K562 (cell line): ENCODE results near the gene VSIG4. TPM values are rescaled to one million over a fixed set of nuclear protein-coding genes. Genes with fewer than 3 reads are reported as not detected.

Experiments
- DDX20 ChIP-seq: fragments of 450-650 bp; IDR thresholded peaks from 2 replicates; pipeline ENCODE4 v1.6.1; 2016; ENCODE audit warnings: missing genetic modification characterization, low read depth, mild to moderate bottlenecking, missing compliant biosample characterization, moderate library complexity
- FOXJ2 ChIP-seq: fragments of 200-800 bp; sonication (Bioruptor generic); IDR thresholded peaks from 2 replicates; pipeline ENCODE4 v1.6.1; 2016; ENCODE audit warnings: missing genetic modification characterization, missing compliant biosample characterization
- FOXK2 ChIP-seq, 2 experiments: fragments of 450-650 bp; IDR thresholded peaks in 1 of 2; conservative IDR thresholded peaks in 1 of 2; 2 replicates each; pipeline ENCODE4 v1.6.1; 2016; ENCODE audit warnings: low read depth in 2 of 2, mild to moderate bottlenecking in 1 of 2
- HDAC2 ChIP-seq: fragments of 450-650 bp; IDR thresholded peaks from 2 replicates; pipeline ENCODE4 v1.6.1; 2016; ENCODE audit warnings: mild to moderate bottlenecking
- HIVEP1 ChIP-seq: fragments of 250-450 bp; sonication (Bioruptor Pico); IDR thresholded peaks from 2 replicates; pipeline ENCODE4 v1.4.0; 2020; ENCODE audit warnings: mild to moderate bottlenecking
- RBFOX2 ChIP-seq: fragments of 200-400 bp; formaldehyde crosslinking; IDR thresholded peaks from 2 replicates; pipeline ENCODE4 v1.6.1; 2017; ENCODE audit warnings: low read depth, mild to moderate bottlenecking, low read length, moderate library complexity
- SAFB2 ChIP-seq: fragments of 200-400 bp; formaldehyde crosslinking; IDR thresholded peaks from 2 replicates; pipeline ENCODE4 v1.6.1; 2018; ENCODE audit warnings: borderline replicate concordance, low read length, low read depth, moderate library complexity; ENCODE audit not compliant: severe bottlenecking
- SNRNP70 ChIP-seq: fragments of 200-400 bp; formaldehyde crosslinking; optimal IDR thresholded peaks from 2 replicates; pipeline ENCODE3; 2017; ENCODE audit warnings: low read depth, low read length
- SPI1 ChIP-seq: IDR thresholded peaks from 2 replicates; pipeline ENCODE4 v1.6.1; 2011; ENCODE audit warnings: low read depth, low read length, control low read depth, borderline replicate concordance
- YBX1 ChIP-seq: fragments of 450-650 bp; IDR thresholded peaks from 2 replicates; pipeline ENCODE4 v1.7.1; 2016; ENCODE audit warnings: mild to moderate bottlenecking
- polyA plus RNA-seq, 8 experiments: library from polyadenylated mRNA; depleted of rRNA in 4 of 8; stranded (reverse) in 5 of 8; unstranded in 3 of 8; fragments of >200 nt; fragmentation: Nextera tagmentation in 2 of 8; fragmentation: Illumina TruSeq in 1 of 8; extraction: Ambion mirVana in 2 of 8; extraction: Trizol in 1 of 8; gene quantifications; 2 replicates each; pipeline versions ENCODE4 v1.2.1 to v1.2.3, GENCODE V29; 2011 to 2014; ENCODE audit warnings: inconsistent platforms in 1 of 8, missing spikeins in 1 of 8
- total RNA-seq, 7 experiments: library from RNA; depleted of rRNA in 6 of 7; stranded (reverse); fragments of >200 nt in 6 of 7; fragmentation: Illumina TruSeq in 2 of 7; extraction: Trizol in 2 of 7; gene quantifications; 2 replicates each; pipeline versions ENCODE4 v1.2.1 to v1.2.3, GENCODE V29; 2011 to 2021; ENCODE audit warnings: low replicate concordance in 1 of 7
- TF ChIP-seq, protein P1 (sequence below): IDR thresholded peaks from 2 replicates; pipeline ENCODE4 v1.6.1; 2012; ENCODE audit warnings: low read depth, low read length, improper control_type of control experiment, borderline replicate concordance
- TF ChIP-seq, protein P2 (sequence below): sonication (generic); formaldehyde crosslinking; IDR thresholded peaks from 2 replicates; pipeline ENCODE4 v1.5.0; 2020; ENCODE audit warnings: missing genetic modification reagents
- TF ChIP-seq, protein P3 (sequence below): fragments of 450-650 bp; IDR thresholded peaks from 2 replicates; pipeline ENCODE4 v1.6.1; 2017; ENCODE audit warnings: antibody characterized with exemption
- TF ChIP-seq, protein P4 (sequence below): fragments of 450-650 bp; IDR thresholded peaks from 2 replicates; pipeline ENCODE4 v1.6.1; 2016; ENCODE audit warnings: low read depth

Gene VSIG4
- total and polyA plus RNA-seq, 9 of the 15 experiments (the other 6 are each of a cell fraction or from before 2014, with no cell fraction given) = 0.22 to 1.6 (median 0.46) TPM; not detected in 1

DNA sequence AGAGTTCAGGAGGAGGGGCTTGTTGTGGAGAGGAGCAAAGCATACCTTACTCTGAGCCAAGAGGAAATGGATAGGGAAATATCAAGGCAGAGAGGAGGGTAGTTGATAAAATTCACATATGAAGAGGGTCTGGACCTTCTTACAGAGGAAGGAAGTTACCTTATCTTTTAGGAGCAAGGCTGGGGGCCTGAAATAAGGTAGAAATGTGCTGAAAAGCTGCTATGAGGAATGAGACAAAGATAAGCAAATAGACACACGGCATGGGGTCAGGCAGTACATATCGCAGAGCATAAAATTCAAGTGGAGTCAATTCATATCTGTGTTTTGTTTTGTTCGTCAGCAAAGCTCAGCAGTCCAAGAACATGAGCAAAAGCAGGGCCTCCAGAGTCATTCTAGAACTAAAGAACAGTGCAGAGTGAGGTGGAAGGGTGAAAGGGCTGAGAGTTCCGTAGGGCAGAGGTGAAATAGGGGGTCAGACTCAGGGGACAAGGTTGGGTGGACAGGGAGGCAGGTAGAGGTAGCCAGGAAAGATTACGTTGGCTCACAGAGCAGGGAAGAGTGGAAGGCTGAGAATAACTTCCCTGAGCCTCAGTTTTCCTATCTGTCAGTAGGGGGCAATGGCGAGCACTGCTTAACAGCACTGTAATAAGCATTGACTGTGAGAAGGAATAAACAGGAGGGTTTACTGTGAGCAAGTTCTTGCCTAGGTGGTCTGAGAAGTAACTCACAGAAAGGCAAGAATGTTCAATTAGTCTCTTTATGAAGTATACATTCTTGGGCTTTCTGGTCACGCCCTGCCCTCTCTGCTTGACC is 9.2 kb downstream of the VSIG4 start (continued):
- TF ChIP-seq, protein P1, sequence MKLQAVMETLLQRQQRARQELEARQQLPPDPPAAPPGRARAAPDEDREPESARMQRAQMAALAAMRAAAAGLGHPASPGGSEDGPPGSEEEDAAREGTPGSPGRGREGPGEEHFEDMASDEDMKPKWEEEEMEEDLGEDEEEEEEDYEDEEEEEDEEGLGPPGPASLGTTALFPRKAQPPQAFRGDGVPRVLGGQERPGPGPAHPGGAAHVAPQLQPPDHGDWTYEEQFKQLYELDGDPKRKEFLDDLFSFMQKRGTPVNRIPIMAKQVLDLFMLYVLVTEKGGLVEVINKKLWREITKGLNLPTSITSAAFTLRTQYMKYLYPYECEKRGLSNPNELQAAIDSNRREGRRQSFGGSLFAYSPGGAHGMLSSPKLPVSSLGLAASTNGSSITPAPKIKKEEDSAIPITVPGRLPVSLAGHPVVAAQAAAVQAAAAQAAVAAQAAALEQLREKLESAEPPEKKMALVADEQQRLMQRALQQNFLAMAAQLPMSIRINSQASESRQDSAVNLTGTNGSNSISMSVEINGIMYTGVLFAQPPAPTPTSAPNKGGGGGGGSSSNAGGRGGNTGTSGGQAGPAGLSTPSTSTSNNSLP = peak; percentile 15; the same call in 1 of the 2 replicates
- TF ChIP-seq SNRNP70 (no peak), YBX1 (no peak), SAFB2 (no peak), FOXK2 (conservative IDR thresholded peaks at IDR 0.05 in 1 of 2, IDR thresholded peaks at IDR 0.05 in 1 of 2; ENCODE audit: low read depth in 2 of 2) (peak; percentile 12 to 39; a peak in 2 of 4 replicates), FOXJ2 (tag) (no peak), DDX20 (no peak), RBFOX2 (no peak), HIVEP1 (CRISPR knock-in tag) (no peak), HDAC2 (no peak), SPI1 (peak; percentile 50; the same call in 1 of the 2 replicates)
- TF ChIP-seq, protein P2, sequence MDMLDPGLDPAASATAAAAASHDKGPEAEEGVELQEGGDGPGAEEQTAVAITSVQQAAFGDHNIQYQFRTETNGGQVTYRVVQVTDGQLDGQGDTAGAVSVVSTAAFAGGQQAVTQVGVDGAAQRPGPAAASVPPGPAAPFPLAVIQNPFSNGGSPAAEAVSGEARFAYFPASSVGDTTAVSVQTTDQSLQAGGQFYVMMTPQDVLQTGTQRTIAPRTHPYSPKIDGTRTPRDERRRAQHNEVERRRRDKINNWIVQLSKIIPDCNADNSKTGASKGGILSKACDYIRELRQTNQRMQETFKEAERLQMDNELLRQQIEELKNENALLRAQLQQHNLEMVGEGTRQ (CRISPR knock-in tag) = no peak
- TF ChIP-seq, protein P3, sequence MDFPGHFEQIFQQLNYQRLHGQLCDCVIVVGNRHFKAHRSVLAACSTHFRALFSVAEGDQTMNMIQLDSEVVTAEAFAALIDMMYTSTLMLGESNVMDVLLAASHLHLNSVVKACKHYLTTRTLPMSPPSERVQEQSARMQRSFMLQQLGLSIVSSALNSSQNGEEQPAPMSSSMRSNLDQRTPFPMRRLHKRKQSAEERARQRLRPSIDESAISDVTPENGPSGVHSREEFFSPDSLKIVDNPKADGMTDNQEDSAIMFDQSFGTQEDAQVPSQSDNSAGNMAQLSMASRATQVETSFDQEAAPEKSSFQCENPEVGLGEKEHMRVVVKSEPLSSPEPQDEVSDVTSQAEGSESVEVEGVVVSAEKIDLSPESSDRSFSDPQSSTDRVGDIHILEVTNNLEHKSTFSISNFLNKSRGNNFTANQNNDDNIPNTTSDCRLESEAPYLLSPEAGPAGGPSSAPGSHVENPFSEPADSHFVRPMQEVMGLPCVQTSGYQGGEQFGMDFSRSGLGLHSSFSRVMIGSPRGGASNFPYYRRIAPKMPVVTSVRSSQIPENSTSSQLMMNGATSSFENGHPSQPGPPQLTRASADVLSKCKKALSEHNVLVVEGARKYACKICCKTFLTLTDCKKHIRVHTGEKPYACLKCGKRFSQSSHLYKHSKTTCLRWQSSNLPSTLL = no peak
- TF ChIP-seq, protein P4, sequence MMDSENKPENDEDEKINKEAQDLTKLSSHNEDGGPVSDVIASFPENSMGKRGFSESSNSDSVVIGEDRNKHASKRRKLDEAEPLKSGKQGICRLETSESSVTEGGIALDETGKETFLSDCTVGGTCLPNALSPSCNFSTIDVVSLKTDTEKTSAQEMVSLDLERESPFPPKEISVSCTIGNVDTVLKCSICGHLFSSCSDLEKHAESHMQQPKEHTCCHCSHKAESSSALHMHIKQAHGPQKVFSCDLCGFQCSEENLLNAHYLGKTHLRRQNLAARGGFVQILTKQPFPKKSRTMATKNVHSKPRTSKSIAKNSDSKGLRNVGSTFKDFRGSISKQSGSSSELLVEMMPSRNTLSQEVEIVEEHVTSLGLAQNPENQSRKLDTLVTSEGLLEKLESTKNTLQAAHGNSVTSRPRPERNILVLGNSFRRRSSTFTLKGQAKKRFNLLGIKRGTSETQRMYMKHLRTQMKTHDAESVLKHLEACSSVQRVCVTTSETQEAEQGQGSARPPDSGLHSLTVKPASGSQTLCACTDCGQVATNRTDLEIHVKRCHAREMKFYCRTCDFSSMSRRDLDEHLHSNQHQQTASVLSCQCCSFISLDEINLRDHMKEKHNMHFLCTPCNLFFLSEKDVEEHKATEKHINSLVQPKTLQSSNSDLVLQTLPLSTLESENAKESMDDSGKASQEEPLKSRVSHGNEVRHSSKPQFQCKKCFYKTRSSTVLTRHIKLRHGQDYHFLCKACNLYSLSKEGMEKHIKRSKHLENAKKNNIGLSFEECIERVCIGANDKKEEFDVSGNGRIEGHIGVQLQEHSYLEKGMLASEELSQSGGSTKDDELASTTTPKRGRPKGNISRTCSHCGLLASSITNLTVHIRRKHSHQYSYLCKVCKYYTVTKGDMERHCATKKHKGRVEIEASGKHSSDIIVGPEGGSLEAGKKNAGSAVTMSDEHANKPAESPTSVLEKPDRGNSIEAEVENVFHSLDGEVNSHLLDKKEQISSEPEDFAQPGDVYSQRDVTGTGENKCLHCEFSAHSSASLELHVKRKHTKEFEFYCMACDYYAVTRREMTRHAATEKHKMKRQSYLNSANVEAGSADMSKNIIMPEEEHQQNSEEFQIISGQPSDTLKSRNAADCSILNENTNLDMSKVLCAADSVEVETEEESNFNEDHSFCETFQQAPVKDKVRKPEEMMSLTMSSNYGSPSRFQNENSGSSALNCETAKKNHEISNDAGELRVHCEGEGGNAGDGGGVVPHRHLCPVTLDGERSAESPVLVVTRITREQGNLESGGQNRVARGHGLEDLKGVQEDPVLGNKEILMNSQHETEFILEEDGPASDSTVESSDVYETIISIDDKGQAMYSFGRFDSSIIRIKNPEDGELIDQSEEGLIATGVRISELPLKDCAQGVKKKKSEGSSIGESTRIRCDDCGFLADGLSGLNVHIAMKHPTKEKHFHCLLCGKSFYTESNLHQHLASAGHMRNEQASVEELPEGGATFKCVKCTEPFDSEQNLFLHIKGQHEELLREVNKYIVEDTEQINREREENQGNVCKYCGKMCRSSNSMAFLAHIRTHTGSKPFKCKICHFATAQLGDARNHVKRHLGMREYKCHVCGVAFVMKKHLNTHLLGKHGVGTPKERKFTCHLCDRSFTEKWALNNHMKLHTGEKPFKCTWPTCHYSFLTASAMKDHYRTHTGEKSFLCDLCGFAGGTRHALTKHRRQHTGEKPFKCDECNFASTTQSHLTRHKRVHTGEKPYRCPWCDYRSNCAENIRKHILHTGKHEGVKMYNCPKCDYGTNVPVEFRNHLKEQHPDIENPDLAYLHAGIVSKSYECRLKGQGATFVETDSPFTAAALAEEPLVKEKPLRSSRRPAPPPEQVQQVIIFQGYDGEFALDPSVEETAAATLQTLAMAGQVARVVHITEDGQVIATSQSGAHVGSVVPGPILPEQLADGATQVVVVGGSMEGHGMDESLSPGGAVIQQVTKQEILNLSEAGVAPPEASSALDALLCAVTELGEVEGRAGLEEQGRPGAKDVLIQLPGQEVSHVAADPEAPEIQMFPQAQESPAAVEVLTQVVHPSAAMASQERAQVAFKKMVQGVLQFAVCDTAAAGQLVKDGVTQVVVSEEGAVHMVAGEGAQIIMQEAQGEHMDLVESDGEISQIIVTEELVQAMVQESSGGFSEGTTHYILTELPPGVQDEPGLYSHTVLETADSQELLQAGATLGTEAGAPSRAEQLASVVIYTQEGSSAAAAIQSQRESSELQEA = no peak
